Endothelial cell of umbilical vein (primary cell): ENCODE data around the gene RHOXF2.

Source experiments
- EZH2 ChIP-seq: IDR thresholded peaks from 2 replicates; pipeline ENCODE4 v1.6.1; 2012; ENCODE audit warnings: borderline replicate concordance, low read depth, mild to moderate bottlenecking, moderate library complexity, low read length, inconsistent platforms; ENCODE audit not compliant: severe bottlenecking
- FOS ChIP-seq: IDR thresholded peaks from 2 replicates; pipeline ENCODE4 v1.6.1; 2011; ENCODE audit warnings: mild to moderate bottlenecking, low read length, moderate library complexity, borderline replicate concordance; ENCODE audit not compliant: insufficient read depth
- GATA2 ChIP-seq: IDR thresholded peaks from 2 replicates; pipeline ENCODE4 v1.7.0; 2011; ENCODE audit warnings: low read depth, mild to moderate bottlenecking, moderate library complexity, mixed read lengths, low read length; ENCODE audit not compliant: insufficient read length, insufficient read depth
- POLR2A ChIP-seq: IDR thresholded peaks from 2 replicates; pipeline ENCODE4 v1.6.1; 2012; ENCODE audit warnings: low read depth, mild to moderate bottlenecking, control low read depth, low read length
- POLR2AphosphoS5 ChIP-seq: IDR thresholded peaks from 2 replicates; pipeline ENCODE4 v1.6.1; 2012; ENCODE audit warnings: low read depth, mild to moderate bottlenecking, control low read depth, low read length, moderate library complexity; ENCODE audit not compliant: insufficient read depth
- TF ChIP-seq, protein P1 (sequence below), 2 donors: IDR thresholded peaks; 1 replicate in 1 of 2; 2 replicates in 1 of 2; pipeline ENCODE4 v1.5.1; 2011; ENCODE audit warnings: low read length in 2 of 2, mild to moderate bottlenecking in 2 of 2, moderate library complexity in 2 of 2, control low read depth in 1 of 2, inconsistent platforms in 1 of 2, low read depth in 1 of 2; ENCODE audit not compliant: insufficient read depth in 1 of 2; ENCODE audit errors: extremely low read depth in 1 of 2
- TF ChIP-seq, protein P2 (sequence below): IDR thresholded peaks from 2 replicates; pipeline ENCODE4 v1.6.1; 2011; ENCODE audit not compliant: insufficient read depth, insufficient read length

DNA sequence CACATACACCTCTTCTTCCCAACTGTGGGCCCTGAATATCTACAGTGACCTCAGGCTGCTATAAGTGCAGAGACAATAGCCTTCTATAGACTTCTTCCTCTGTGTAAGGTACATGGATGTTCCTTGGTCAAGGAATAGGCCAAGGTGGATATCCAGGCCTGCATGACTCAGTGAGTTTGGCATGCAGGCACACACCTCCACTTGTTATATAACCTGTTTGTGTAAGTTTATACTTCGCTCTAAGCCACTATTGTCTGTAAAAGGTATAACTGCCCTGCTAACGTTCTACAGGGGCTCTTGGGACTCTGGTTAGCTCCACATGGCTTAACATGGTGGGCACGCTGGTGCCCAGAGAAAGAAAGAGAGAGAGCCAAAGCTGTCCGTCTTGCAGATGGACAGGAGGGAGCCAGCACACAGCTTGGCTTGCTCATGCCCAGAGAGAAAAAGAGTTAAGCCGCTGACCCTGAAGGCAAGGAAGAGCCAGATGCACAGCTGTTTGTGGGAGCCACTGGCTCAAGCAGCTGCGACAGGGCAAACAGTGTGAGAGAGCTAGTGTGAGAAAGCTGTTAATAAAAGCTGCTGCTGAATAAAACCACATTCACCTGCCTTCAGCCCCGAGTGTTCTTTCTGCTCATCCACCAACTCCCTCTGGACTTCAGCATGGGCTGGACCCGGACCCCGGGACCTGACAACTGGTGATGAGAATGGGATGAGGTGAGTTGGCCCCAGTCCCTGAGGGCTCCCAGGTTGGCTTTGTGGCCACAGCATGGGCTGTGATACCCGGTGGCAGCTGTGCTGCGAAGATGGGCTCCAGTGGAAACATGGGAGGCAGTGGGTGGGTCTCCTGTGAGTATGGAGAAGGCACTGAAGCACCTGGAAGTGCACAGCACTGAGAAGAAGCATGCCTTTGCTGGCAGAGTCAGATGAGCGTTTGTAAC, 47.7 kb downstream of the RHOXF2 start:
- TF ChIP-seq POLR2A (no peak), FOS (no peak), POLR2AphosphoS5 (no peak), EZH2 (no peak), GATA2 (no peak)
- TF ChIP-seq, protein P1, sequence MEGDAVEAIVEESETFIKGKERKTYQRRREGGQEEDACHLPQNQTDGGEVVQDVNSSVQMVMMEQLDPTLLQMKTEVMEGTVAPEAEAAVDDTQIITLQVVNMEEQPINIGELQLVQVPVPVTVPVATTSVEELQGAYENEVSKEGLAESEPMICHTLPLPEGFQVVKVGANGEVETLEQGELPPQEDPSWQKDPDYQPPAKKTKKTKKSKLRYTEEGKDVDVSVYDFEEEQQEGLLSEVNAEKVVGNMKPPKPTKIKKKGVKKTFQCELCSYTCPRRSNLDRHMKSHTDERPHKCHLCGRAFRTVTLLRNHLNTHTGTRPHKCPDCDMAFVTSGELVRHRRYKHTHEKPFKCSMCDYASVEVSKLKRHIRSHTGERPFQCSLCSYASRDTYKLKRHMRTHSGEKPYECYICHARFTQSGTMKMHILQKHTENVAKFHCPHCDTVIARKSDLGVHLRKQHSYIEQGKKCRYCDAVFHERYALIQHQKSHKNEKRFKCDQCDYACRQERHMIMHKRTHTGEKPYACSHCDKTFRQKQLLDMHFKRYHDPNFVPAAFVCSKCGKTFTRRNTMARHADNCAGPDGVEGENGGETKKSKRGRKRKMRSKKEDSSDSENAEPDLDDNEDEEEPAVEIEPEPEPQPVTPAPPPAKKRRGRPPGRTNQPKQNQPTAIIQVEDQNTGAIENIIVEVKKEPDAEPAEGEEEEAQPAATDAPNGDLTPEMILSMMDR (IDR thresholded peaks at IDR 0.05; ENCODE audit: extremely low read depth in 1 of 2, insufficient read depth in 1 of 2, low read depth in 1 of 2, low read length in 2 of 2): no peak
- TF ChIP-seq, protein P2, sequence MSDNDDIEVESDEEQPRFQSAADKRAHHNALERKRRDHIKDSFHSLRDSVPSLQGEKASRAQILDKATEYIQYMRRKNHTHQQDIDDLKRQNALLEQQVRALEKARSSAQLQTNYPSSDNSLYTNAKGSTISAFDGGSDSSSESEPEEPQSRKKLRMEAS: no peak
